Peyer's patch (tissue), 4 donors: ENCODE measurements around the gene RNASE11.

ENCODE experiments used
- CTCF ChIP-seq, 6 experiments: fragments of 450-650 bp in 4 of 6; fragments of 200-600 bp in 2 of 6; sonication (generic) in 1 of 6; IDR thresholded peaks; one replicate each; pipeline ENCODE4 v1.5.1; 2017 to 2019; ENCODE audit warnings: antibody characterized with exemption in 6 of 6, mild to moderate bottlenecking in 3 of 6, moderate library complexity in 1 of 6
- POLR2A ChIP-seq, 2 donors: fragments of 450-650 bp; IDR thresholded peaks; one replicate each; pipeline ENCODE4 v1.5.1; 2017; ENCODE audit warnings: antibody characterized with exemption in 2 of 2, mild to moderate bottlenecking in 2 of 2, moderate library complexity in 2 of 2

GRCh38 chr14:20632448-20632830 lies 44.6 kb upstream of the RNASE11 start:
- TF ChIP-seq CTCF (IDR thresholded peaks at IDR 0.05), result no peak
- TF ChIP-seq POLR2A (IDR thresholded peaks at IDR 0.05), result no peak
